ENCODE measurements around the gene FMO3.
A peak's percentile ranks its signal among the peaks of the same experiment; 100 is the strongest.

FMO3 gene

DNA sequence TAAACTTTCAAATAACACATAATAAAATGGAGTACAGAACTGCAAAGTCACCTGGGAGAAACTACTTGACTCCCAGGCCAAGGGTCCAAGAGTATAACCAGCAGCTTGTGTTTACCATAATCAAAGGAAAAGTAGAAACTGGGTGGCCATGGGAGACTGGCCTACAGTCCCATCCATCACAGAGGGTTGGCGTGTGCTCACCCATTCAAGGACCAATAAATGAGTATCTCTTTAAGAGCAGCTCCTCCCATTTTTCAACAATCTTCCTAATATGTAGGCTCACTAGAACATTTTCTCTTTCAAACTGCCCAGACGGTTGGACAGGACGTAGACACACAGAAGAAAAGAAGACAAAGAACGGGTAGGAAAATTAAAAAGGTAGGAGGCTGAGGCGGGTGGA is at the start of gene FMO3:
Gene FMO3 (plus strand): TSS at position 302 of the 400 bp plus-strand sequence. CDS start 1,754 bp downstream, outside the sequence.
- DNase-seq (ENCODE audit: low spot score): no peak

DNA sequence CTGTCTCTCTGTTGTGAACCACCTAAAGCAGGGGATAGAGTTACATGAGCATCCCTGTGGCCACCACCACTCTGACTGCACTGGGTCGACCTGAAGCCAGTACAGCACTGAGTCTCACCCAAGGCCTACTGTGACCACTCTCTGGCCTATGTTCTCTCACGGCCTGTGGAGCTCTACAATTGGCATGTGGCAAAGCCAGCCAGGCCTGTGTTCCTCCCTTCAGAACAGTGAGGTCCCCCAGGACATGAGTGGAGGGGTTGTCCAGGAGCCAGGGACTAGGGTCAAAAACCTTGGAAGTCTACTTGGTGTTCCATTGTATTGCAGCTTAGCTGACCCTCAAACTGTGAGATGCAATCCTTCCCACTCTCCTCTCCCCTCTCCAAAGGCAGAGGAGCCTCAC is 42.7 kb upstream of the FMO3 start:
- DNase-seq (ENCODE audit: low spot score): no peak

DNA sequence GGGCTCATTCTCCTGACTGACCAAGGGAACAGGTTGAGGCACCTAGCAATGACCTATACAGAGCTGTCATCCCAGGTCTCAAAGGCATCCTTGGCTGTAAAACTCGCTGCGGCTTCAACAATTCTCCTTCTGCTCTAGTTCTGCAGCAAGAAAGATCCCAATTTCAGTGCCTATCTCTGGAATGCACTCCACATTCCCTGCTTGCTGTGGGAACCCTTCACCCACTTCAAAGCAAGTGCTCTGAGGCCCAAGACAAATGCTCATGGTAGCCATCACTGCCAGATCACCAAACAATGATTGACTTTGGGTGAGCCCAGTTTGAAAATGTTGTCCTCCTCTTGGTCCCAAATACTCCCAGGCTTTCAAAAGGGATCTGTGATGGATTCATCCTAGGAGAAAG is 37.7 kb upstream of the FMO3 start:
- no peak for DNase-seq (ENCODE audit: low spot score)

DNA sequence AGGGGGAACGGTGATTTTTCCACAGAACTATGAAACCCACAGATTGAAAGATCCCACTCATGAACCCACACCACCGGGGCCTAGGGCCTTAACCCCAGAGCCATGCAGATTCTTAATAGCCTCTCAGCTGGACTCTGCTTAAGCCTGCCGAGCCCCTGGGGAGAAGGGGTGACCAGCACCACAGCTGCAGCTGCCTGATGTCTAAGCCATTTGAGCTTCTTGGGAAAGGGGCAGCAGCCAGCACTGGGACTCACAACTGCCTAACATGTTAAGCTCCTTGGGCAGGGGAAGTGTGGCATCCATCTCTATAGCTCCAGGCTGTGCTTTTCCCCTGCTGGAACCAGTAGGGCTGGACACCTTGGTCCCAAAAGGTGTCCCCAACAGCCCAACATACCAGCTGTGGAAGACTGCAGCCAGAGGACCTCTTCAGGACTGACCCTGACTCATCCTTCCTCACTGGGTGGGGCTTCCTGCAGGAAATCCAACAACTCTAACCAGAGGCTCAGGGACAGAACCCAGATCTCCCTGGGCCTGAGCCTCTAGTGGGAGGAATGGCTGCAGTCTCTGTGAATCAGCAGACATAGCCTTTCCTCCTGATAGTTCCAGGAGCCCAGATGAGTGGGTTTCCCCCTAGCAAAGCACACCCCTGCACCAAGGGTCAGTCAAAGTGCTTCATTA is 34.6 kb upstream of the FMO3 start:
- no peak for DNase-seq (ENCODE audit: low spot score)

DNA sequence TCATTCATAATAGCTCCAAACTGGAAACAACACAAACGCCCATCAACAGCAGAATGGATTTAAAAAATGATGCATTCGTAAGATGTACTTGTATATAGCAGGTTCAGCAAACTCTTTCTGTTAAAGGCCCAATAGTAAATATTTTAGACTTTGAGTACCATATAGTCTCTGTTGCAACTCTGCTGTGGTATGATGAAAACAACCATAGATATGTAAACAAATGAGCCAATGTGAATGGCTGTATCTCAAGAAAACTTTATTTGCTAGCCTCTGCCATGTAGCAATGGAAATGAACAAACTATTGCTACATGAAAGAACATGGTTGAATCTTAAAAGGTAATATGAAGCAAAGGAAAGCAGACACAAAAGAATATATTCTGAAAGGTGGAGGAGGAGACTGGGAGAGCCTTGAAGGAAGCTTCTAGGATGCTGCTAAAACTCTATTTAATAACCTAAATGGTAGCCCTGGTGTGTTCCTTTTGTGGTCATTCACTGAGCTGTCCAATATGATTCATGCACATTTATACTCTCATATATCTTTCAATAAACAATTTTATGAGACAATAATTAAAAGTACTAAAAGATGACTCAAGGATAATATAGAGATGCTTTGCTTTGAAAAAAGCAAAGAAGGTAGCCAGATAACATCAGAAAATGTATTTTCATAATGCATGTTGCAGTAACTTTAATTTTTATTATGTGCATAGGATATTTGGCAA is 29.1 kb upstream of the FMO3 start:
- no peak for DNase-seq (ENCODE audit: low spot score)

DNA sequence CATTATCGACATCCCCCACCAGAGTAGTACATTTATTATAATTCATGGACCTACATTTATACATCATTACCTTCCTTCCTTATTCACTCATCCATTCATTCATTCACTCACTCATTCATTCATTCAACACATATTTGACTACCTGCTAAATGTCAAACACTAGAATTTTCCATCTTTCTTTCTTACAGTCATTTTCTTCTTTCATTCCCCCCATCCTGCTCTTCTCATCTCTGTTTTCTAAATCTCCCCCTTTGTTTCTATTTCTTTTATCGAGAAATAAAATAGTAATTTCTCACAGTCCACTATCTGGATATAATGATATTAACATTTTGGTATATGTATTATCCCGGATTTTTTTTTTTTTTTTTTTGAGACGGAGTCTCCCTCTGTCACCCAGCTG is 27.8 kb upstream of the FMO3 start:
- DNase-seq (ENCODE audit: low spot score): no peak

DNA sequence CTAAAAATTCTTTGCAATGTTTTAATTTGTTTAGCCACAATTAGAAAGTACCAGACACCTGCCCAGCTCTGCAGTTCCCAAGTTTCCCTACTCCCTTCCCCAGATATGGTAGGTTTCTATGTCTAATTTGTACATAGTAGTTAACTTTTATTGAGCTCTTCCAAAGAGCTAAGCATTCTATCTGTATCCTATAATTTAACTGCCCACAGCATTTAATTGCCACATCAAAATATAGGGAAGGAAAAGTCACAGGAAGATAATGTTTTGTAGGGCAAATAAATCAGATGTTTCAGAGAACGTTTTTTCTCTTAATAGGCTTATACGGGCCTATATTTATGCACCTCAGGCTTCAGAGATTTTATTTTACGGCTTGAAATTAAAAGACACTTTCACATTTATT is 15.7 kb upstream of the FMO3 start:
- no peak for DNase-seq (ENCODE audit: low spot score)

DNA sequence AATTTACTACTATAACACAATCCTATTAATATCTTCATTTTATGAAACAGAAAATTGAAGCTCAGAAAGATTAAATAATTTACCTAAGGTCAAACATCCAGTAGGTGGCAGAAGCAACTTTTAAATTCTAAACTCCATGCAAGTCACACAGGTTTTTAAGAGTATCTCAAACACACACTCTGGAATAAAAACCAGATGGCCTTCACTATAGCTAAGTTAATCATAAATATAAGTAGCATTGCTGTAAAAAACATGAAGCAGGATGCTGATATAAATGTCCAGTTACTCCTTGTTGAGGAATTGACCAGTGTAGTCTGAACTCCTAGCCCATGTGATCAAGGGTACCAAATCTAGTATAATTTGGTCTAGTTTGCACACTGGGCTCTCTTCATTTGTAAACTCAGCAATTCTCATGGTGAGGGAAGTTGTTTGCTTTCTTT is 9.4 kb upstream of the FMO3 start:
- DNase-seq (ENCODE audit: low spot score): peak; percentile 20

DNA sequence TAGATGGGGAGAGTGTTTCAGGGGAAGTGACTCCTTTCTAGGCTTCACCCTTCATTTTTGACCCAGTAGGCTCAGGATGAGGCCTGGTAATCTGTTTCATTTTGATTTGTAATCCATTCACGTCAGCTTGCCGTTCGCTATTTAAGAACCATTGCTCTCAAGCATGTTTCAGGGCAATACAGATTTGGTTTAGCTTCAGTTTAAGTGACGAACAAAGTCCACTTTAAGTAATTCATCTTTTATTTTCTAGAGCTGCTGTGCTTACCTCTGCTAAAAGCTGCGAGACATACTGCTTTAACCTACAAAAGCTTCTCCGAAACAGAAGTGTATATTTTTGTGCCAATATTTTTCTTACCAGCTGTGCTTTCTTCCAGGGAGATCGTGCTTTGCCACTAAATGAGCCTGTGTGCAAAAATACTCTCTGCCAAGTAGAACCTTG is 8.9 kb upstream of the FMO3 start:
- DNase-seq (ENCODE audit: low spot score): peak; percentile 50

DNA sequence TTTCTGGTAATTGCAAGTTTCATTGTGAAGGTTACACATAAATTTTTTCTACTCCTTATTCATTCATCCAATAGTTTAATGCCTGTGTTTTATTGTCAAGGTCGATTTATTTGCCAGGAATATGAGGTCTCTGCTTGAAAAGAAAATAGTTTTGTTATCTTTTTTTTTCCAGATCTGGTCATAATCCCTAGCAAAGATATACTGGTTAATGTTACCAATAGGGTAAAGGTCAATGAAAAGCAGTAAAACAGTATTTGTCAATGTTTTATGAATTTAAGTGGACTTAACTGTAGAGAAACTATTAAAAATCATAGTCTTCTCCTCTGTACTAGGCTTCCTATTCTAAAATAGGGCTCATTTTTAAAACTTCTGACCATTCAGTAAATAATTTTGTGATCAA is 8.1 kb upstream of the FMO3 start:
- no peak for DNase-seq (ENCODE audit: low spot score)

DNA sequence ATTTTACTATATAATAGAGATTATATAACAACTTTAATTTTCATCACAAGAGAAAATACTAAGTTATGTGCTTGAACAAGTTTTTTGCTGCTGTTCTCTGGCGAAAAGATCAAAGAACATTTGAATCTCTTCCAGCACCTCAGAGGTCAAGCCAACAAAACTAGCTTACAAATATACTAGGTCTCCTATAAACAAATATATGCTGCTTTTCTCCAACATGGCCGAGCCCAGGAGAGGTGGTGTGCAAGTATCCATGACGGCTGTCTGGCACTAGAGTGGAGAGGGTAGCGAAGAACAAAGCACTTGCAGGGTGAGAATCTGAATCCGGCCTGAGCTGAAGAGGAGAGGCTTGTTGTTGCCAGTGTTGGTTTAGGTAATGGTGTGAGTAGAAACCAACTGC is 7.5 kb upstream of the FMO3 start:
- DNase-seq (ENCODE audit: low spot score): no peak

DNA sequence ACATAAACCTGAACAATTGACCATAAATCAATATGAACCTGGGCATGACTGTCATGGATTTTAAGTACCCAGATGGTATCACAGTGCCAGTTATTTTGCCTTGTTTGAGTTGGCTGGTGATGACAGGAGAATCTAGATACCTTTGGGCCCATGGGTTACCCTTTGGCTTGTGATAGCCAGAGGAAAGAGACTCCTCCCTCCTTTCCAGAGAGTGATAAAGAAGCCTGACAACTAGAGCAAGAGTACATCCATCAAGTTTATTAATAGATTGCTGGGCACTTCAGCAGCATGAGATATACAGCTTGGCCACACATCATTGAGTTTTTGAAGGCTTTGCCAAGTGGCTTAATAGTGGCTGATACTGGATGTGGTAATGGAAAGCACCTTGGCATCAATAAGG is 6.6 kb upstream of the FMO3 start:
- no peak for DNase-seq (ENCODE audit: low spot score)

DNA sequence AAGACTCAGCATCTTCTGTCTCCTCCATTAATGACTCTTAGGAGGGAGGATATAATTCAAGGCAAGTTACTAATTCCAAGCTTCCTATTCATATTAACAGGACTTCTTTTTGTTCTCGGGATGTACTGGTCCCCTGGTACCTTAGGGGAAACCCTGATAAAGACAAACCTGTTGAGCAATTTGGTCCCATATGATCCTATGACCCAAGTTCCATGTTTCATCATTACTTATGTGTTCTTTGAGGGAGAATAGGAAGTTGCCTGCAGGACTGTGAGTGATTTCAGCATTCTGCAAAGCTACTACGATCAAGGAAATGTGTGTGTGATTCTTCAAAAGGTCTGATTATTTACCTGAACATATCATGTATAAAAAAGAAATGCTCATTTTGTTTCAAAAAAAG is 5.8 kb upstream of the FMO3 start:
- no peak for DNase-seq (ENCODE audit: low spot score)

DNA sequence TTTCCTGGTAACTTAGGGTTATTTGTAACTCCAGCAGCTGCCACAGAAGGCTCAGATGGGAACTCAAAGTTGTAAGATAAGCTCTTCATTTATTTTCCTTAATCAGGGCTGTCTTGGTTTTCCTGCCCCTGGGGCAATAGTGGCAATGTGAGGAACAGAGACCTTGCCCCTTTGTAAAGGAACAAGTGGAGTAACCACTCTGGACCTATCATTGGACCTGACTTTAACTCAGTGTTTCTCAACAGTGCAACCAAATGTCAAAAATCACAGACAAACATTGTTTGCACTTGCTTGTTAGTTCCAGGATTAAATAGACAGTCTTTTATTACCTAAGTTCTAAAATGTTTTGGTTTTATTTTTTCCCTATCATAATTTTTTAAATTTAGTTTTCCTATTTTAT is 2.8 kb upstream of the FMO3 start:
- DNase-seq (ENCODE audit: low spot score): no peak

DNA sequence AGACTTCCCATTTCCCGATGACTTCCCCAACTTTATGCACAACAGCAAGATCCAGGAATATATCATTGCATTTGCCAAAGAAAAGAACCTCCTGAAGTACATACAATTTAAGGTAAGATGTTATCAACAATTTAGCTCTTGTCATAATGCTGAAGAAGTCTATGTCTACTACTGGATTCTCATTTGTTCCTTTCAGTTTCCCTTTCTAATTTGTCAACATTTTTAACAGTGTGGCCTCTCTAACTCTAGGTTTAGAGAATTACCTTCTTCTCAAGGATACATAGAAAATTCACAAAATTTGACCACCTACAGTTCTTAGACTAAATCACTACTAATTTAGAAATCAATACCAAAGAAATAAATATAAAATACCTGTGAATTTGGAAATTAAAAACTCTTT is 13.2 kb downstream of the FMO3 start:
- no peak for DNase-seq (ENCODE audit: low spot score)

DNA sequence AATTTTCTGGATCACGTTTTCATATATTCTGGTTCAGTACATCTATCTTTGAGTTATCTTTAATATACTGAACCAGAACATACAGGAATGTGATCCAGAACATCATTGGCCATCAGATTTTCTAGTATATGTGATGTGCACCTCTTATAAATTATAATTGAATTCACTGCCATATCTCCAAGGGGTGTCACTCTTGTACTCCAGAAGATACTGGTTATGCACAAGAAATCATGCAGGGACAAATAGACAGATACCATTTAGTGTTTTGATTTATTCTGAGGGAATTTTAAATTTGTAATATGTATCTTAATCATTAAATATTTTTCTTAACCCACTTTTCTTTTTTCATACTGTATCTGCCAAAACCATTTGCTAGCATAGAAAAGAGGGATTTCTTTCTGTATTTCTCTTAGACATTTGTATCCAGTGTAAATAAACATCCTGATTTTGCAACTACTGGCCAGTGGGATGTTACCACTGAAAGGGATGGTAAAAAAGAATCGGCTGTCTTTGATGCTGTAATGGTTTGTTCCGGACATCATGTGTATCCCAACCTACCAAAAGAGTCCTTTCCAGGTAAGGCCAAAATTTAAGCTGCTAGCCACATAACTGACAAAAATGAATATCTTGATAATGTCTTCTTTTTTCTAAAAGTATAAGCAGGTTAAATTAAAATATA is 16.7 kb downstream of the FMO3 start:
- DNase-seq (ENCODE audit: low spot score): no peak

DNA sequence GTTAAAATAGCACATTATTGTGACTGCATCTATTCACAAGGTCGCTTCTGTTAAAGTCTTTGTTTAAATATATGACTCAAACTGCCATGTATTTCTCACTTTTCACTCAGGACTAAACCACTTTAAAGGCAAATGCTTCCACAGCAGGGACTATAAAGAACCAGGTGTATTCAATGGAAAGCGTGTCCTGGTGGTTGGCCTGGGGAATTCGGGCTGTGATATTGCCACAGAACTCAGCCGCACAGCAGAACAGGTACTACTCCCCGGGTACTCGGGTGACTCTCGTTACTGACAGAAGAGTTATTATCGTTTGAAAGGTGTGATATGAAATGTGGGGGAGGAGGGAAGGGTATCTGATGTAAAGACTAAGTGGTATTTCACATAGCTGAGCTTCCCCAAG is 17.3 kb downstream of the FMO3 start:
- no peak for DNase-seq (ENCODE audit: low spot score)

DNA sequence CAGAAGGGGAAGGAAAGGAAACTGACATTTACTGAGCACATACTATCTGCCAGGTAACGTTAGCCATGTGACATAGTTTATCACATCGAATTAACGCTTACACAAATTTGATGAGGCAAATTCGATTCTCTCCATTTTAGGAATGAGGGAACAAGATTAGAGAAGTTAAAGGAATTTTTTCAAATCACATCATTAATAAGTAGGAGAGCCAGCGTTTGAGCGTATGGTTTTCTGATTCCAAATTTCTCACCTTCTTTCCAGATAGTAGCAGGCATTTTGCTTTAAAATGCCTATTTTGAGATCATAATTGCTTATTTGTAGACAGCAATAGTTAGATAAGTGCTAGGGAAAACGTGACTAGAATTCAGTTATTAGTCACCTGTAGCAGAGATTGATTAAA is 19.3 kb downstream of the FMO3 start:
- no peak for DNase-seq (ENCODE audit: low spot score)

DNA sequence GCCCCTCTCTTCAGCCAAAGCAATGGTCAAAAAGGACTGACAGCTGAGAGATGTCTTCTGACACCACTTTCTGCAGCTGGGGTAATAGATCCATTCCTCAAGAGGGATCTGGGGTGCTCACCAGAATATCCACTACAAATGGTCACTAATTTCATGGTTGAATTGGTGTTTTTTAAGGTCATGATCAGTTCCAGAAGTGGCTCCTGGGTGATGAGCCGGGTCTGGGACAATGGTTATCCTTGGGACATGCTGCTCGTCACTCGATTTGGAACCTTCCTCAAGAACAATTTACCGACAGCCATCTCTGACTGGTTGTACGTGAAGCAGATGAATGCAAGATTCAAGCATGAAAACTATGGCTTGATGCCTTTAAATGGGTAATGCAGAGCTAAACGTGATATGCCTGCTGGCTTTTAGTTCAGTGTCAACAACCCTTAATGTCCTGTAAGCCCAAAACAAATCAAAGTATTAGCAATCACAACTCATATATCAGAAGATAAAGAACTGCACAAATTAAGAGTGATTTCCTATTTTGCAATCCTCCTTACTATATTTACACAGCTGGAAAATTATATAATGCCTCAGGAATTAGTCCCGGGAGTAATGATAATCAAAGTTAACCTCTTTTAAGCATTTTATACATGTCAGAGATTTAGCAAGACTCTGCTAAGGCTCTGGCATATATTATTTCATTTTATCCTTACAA is 20.1 kb downstream of the FMO3 start:
- DNase-seq (ENCODE audit: low spot score): no peak

DNA sequence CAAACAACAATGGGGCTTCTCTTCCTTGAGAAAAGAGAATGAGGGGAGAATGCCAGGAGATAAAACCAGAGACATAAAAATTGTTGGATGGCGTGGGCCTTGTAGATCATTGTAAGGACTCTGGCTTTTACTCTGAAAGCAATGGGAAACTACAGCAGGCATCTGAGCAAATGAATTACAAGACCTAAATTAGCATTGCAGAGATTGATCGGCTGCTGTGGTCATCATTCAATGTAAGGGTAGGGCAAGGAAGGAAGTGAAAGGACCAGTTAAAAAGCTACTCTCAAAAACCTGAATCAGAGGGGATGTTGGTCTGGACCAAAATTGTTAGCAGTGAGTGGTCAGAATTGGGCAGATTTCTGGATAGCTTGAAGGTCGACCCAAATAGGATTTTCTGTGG is 21.4 kb downstream of the FMO3 start:
- no peak for DNase-seq (ENCODE audit: low spot score)

DNA sequence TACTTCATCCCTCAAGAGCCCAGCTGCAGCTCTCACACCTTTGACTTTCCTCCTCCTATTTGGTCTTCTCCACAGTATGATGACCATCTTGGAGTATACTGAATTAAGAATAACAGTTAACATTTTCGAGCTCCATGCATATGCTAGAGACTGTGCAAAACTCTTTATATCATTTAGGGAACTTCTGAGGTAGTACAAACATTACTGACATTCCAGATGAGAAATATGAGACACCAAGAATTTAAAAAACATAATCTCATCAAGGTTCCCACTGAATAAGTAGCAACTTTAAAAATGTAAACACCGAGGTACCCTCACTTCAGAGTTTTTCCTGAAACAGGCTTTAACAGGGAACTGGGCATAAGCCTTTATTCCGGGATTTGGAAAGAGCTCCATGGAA is 22.7 kb downstream of the FMO3 start:
- no peak for DNase-seq (ENCODE audit: low spot score)

DNA sequence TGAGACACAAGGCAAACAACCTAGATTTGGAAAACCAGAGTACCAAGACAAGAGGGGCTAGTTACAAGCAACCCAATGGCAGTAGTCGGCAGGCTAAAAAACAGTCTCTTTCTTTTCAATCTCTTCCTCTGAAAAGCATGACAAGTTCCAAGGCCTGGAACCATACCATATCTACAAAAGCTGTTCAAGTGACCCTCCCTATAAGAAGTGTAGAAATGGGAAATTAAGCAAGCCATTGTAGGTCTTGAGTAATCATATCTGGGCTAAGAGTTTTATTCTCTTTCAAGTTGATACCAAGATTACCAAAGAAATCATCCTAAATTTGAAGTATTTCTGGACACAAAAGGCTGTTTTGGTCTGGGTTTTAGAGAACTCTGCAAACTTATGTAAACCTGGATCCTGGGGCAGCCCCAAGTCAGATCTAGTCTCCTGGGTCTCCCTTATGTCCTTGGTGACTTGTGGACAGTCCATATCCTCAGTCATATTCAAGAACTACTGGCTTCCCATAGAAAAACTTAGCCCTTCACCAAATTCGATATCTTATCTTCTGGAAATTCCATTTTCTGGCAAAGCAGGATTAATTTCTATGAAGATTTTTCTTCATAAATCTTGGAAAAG is 24.7 kb downstream of the FMO3 start:
- no peak for DNase-seq (ENCODE audit: low spot score)
